Nephron progenitor cell (in vitro differentiated cells): ENCODE results near the gene PNP.
"Not testable (repeated sequence)": the region's sequence is repeated elsewhere in the genome, so short reads cannot be mapped to it uniquely, and the experiment has no call there.

Experiments
- DNase-seq: peaks from one replicate; pipeline ENCODE4 v3.0.0; 2021
- H3K27ac Mint-ChIP-seq: 2 replicates; pipeline ENCODE4 v1.8.0; 2021; ENCODE audit warnings: mild to moderate bottlenecking, moderate library complexity, mixed read lengths
- H3K27me3 Mint-ChIP-seq: 2 replicates; pipeline ENCODE4 v1.8.0; 2021; ENCODE audit warnings: mild to moderate bottlenecking, low read depth, mixed read lengths; ENCODE audit not compliant: poor library complexity
- H3K36me3 Mint-ChIP-seq: 2 replicates; pipeline ENCODE4 v1.8.0; 2021; ENCODE audit warnings: low read depth, mixed read lengths
- H3K4me1 Mint-ChIP-seq: 2 replicates; pipeline ENCODE4 v1.8.0; 2021; ENCODE audit warnings: mixed read lengths
- H3K4me3 Mint-ChIP-seq: 2 replicates; pipeline ENCODE4 v1.8.0; 2021; ENCODE audit warnings: mild to moderate bottlenecking, moderate library complexity, mixed read lengths
- H3K9me3 Mint-ChIP-seq: 2 replicates; pipeline ENCODE4 v1.8.0; 2021; ENCODE audit warnings: mild to moderate bottlenecking, moderate library complexity, mixed read lengths
- TF ChIP-seq, protein P1 (sequence below): fragments of 200-600 bp; sonication (generic); IDR thresholded peaks from 2 replicates; pipeline ENCODE4 v1.5.0; 2021; ENCODE audit warnings: antibody characterized with exemption

The PNP gene

GRCh38 chr14:20435582-20436362 lies 33.4 kb upstream of the PNP start, which contains the start of gene KLHL33:
TSS of gene KLHL33 (minus strand) at chr14:20436166. CDS start at chr14:20435811, 355 bp downstream.
- Mint-ChIP-seq H3K27ac (no peak within 1 kb of the TSS), H3K36me3 (no peaks in the 10 kb centered on the region), H3K4me3 (peak within 1 kb of the TSS; percentile 68), H3K9me3 (no peaks in the 10 kb centered on the region), H3K27me3 (peaks cover 26% of the 10 kb centered on the region), H3K4me1 (peaks cover 11% of the 10 kb centered on the region)
- TF ChIP-seq, protein P1, sequence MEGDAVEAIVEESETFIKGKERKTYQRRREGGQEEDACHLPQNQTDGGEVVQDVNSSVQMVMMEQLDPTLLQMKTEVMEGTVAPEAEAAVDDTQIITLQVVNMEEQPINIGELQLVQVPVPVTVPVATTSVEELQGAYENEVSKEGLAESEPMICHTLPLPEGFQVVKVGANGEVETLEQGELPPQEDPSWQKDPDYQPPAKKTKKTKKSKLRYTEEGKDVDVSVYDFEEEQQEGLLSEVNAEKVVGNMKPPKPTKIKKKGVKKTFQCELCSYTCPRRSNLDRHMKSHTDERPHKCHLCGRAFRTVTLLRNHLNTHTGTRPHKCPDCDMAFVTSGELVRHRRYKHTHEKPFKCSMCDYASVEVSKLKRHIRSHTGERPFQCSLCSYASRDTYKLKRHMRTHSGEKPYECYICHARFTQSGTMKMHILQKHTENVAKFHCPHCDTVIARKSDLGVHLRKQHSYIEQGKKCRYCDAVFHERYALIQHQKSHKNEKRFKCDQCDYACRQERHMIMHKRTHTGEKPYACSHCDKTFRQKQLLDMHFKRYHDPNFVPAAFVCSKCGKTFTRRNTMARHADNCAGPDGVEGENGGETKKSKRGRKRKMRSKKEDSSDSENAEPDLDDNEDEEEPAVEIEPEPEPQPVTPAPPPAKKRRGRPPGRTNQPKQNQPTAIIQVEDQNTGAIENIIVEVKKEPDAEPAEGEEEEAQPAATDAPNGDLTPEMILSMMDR, result no peak
- no peak for DNase-seq

- Mint-ChIP-seq H3K4me3 (no peak overlapping the region), H3K27ac (no peak overlapping the region), H3K9me3 (no peaks in the 10 kb centered on the region), H3K4me1 (peaks cover 15% of the 10 kb centered on the region), H3K36me3 (no peaks in the 10 kb centered on the region), H3K27me3 (peaks cover 28% of the 10 kb centered on the region)
- TF ChIP-seq, protein P1, result no peak
- no peak for DNase-seq
These were observed 32.8 kb upstream of the PNP start for GRCh38 chr14:20436363-20436755.

DNA sequence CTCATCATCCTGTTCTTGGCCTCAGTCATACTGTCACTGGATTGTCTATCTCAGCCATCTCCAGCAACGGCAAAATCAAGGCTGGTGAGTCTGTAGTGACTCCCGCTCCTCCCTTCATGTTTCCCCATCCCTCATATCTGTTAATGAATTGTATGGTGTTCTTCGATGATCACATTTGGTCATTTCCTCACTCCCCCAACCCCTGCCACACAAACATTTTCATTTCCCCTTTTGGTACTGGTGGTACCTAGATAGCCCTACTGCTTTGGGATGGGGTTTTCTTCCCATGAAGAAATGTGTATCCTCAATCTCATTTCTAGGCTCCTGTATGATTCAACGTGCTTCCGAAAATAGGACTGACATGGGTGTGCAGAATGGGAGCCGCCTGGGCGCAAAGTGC lies 30.5 kb upstream of the PNP start:
- Mint-ChIP-seq H3K4me3 (no peak overlapping the region), H3K27ac (no peak overlapping the region), H3K4me1 (peaks cover 15% of the 10 kb centered on the region), H3K9me3 (peaks cover 6% of the 10 kb centered on the region), H3K27me3 (peaks cover 28% of the 10 kb centered on the region), H3K36me3 (peaks cover 15% of the 10 kb centered on the region)
- TF ChIP-seq, protein P1, result no peak
- no peak for DNase-seq

GRCh38 chr14:20440465-20440864 lies 28.7 kb upstream of the PNP start:
- Mint-ChIP-seq H3K27me3 (peaks cover 24% of the 10 kb centered on the region), H3K4me3 (no peak overlapping the region), H3K27ac (no peak overlapping the region), H3K9me3 (peaks cover 6% of the 10 kb centered on the region), H3K36me3 (peaks cover 15% of the 10 kb centered on the region), H3K4me1 (peaks cover 12% of the 10 kb centered on the region)
- no peak for DNase-seq
- TF ChIP-seq, protein P1, result no peak

GRCh38 chr14:20440882-20441281 lies 28.3 kb upstream of the PNP start:
- TF ChIP-seq, protein P1, result no peak
- peaks cover 8% of the 10 kb centered on the region for H3K4me1 Mint-ChIP-seq

DNA sequence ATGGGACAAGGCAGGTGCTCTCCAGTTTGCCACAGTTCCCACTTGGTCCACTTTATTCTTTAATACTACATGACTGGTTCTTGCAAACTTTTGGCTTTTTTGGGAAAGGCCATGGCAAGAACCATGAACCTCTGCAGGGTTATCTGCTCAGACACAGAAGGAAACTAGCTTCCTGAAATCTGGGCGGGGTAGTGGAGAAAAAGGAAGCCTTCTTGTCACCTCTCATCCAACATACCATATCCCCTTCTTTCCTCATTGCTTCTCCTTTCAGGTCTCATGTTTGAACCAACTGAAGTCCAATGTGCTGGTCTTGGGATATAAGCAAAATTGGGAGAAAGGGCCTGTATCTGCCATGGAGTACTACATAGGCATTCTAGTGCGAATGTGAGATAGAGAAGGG lies 27.7 kb upstream of the PNP start:
- TF ChIP-seq, protein P1, result no peak
- Mint-ChIP-seq H3K36me3 (peaks cover 15% of the 10 kb centered on the region), H3K4me1 (peaks cover 8% of the 10 kb centered on the region), H3K9me3 (peaks cover 6% of the 10 kb centered on the region), H3K4me3 (no peak overlapping the region), H3K27ac (no peak overlapping the region), H3K27me3 (peaks cover 20% of the 10 kb centered on the region)
- DNase-seq, result no peak

More at GRCh38 chr14:20440882-20441281, 28.3 kb upstream of the PNP start:
- no peak for DNase-seq
- Mint-ChIP-seq H3K27ac (no peak overlapping the region), H3K27me3 (peaks cover 20% of the 10 kb centered on the region), H3K36me3 (peaks cover 15% of the 10 kb centered on the region), H3K9me3 (peaks cover 6% of the 10 kb centered on the region), H3K4me3 (no peak overlapping the region)

GRCh38 chr14:20443650-20444049 lies 25.6 kb upstream of the PNP start:
- not testable (repeated sequence) for H3K4me3 Mint-ChIP-seq, DNase-seq, H3K4me1 Mint-ChIP-seq, H3K27ac Mint-ChIP-seq, H3K9me3 Mint-ChIP-seq
- H3K36me3 Mint-ChIP-seq, result peaks cover 32% of the 10 kb centered on the region
- H3K27me3 Mint-ChIP-seq, result peaks cover 12% of the 10 kb centered on the region
